A549 (cell line): ENCODE data around the gene NTRK2. TPM values are rescaled to one million over a fixed set of nuclear protein-coding genes. Genes with fewer than 3 reads are reported as not detected.

ENCODE experiments used
- ATAC-seq, 2 experiments: fragments of 200-7000 bp in 1 of 2; fragments of >200 bp in 1 of 2; cut with Nextera tagmentation in 1 of 2; cut with Tn5 transposase in 1 of 2; 3 replicates each; pipeline versions ENCODE4 v1.8.0 to v1.9.1; 2018 to 2020; ENCODE audit warnings: mild to moderate bottlenecking in 1 of 2, moderate library complexity in 1 of 2
- CTCF ChIA-PET: fragments of 300-600 bp; sonication (Branson Sonifier 250); formaldehyde crosslinking; extraction: SDS; loops from one replicate; lab custom pipeline; 2021; ENCODE audit warnings: antibody characterized with exemption, inconsistent platforms; lab: Yijun Ruan, JAX
- POLR2A ChIA-PET: fragments of 350-600 bp; formaldehyde crosslinking; extraction: SDS; loops from one replicate; lab custom pipeline; 2021; ENCODE audit warnings: antibody characterized with exemption, inconsistent platforms; lab: Yijun Ruan, JAX
- DNase-seq, 2 experiments: peaks; one replicate each; pipeline versions ENCODE4 v3.0.0 to v3.0.0-alpha.2; 2011 to 2016; ENCODE audit warnings: low read depth in 1 of 2, low spot score in 1 of 2
- FAIRE-seq: peaks from 2 replicates; lab custom pipeline; 2011; peaks lifted over from hg19 to GRCh38; lab: Jason Lieb, UNC
- H3K27ac ChIP-seq, 2 experiments: fragments of >200 bp; sonication (Bioruptor Twin); formaldehyde crosslinking; 3 replicates each; pipeline ENCODE4 v1.5.1; 2016 to 2017
- H3K4me1 ChIP-seq: fragments of >200 bp; sonication (Bioruptor Twin); formaldehyde crosslinking; 3 replicates; pipeline ENCODE4 v1.6.1; 2016
- H3K4me2 ChIP-seq: fragments of >200 bp; sonication (Bioruptor Twin); formaldehyde crosslinking; 3 replicates; pipeline ENCODE4 v1.6.1; 2016
- H3K4me3 ChIP-seq: fragments of >200 bp; sonication (Bioruptor Twin); formaldehyde crosslinking; 3 replicates; pipeline ENCODE4 v1.5.1; 2016
- H3K9me3 ChIP-seq: fragments of >200 bp; sonication (Bioruptor Twin); formaldehyde crosslinking; 3 replicates; pipeline ENCODE4 v1.6.1; 2016
- ATOH8 ChIP-seq: fragments of 250-450 bp; sonication (Bioruptor Pico); IDR thresholded peaks from 2 replicates; pipeline ENCODE4 v1.5.0; 2020; ENCODE audit warnings: low read depth, mild to moderate bottlenecking, moderate library complexity
- BCL3 ChIP-seq: fragments of >200 bp; sonication (Bioruptor Twin); formaldehyde crosslinking; IDR thresholded peaks from 3 replicates; pipeline ENCODE4 v1.6.1; 2016
- BHLHE40 ChIP-seq: IDR thresholded peaks from 2 replicates; pipeline ENCODE4 v1.6.1; 2012; ENCODE audit warnings: low read depth, low read length, inconsistent platforms
- CEBPB ChIP-seq, 2 experiments: fragments of >200 bp in 1 of 2; sonication (Bioruptor Twin) in 1 of 2; formaldehyde crosslinking in 1 of 2; IDR thresholded peaks; 2 replicates each; pipeline ENCODE4 v1.6.1; 2012 to 2016
- CHD2 ChIP-seq: fragments of 150-350 bp; IDR thresholded peaks from 2 replicates; pipeline ENCODE4 v1.6.1; 2014; ENCODE audit warnings: low read length; ENCODE audit not compliant: partially characterized antibody
- CHD4 ChIP-seq: fragments of 200-600 bp; sonication (generic); IDR thresholded peaks from 2 replicates; pipeline ENCODE4 v1.6.1; 2016; ENCODE audit warnings: antibody characterized with exemption, mild to moderate bottlenecking, borderline replicate concordance
- CTCF ChIP-seq: fragments of >200 bp; sonication (Bioruptor Twin); formaldehyde crosslinking; IDR thresholded peaks from 3 replicates; pipeline ENCODE4 v1.5.1; 2016
- EHMT2 ChIP-seq: fragments of 200-600 bp; sonication (generic); IDR thresholded peaks from 2 replicates; pipeline ENCODE4 v1.6.1; 2016; ENCODE audit warnings: antibody characterized with exemption, low read depth, mild to moderate bottlenecking, moderate library complexity
- GATA3 ChIP-seq: IDR thresholded peaks from 2 replicates; pipeline ENCODE4 v1.6.1; 2012; ENCODE audit warnings: borderline replicate concordance
- HDAC2 ChIP-seq: fragments of 200-600 bp; sonication (generic); IDR thresholded peaks from 2 replicates; pipeline ENCODE4 v1.6.1; 2016
- HES2 ChIP-seq: fragments of >200 bp; sonication (Bioruptor Twin); formaldehyde crosslinking; IDR thresholded peaks from 2 replicates; pipeline ENCODE4 v1.6.1; 2016
- HEYL ChIP-seq: fragments of 250-450 bp; sonication (Bioruptor Pico); IDR thresholded peaks from 2 replicates; pipeline ENCODE4 v1.8.0; 2021; ENCODE audit warnings: mild to moderate bottlenecking, moderate library complexity
- HOXA7 ChIP-seq: fragments of 250-450 bp; sonication (Bioruptor Pico); IDR thresholded peaks from 2 replicates; pipeline ENCODE4 v1.5.0; 2020; ENCODE audit warnings: mild to moderate bottlenecking, moderate library complexity
- HOXB13 ChIP-seq: fragments of 250-450 bp; sonication (Bioruptor Pico); IDR thresholded peaks from 2 replicates; pipeline ENCODE4 v1.5.0; 2020; ENCODE audit warnings: low read depth, mild to moderate bottlenecking, moderate library complexity
- JUN ChIP-seq, 2 experiments: fragments of >200 bp; sonication (Bioruptor Twin); formaldehyde crosslinking; IDR thresholded peaks; 2 replicates in 1 of 2; 3 replicates in 1 of 2; pipeline ENCODE4 v1.6.1; 2016 to 2017
- KDM5A ChIP-seq: fragments of 200-600 bp; sonication (generic); IDR thresholded peaks from 2 replicates; pipeline ENCODE4 v1.6.1; 2016; ENCODE audit warnings: antibody characterized with exemption, mild to moderate bottlenecking
- MAX ChIP-seq: IDR thresholded peaks from 2 replicates; pipeline ENCODE4 v1.6.1; 2012
- MAZ ChIP-seq: fragments of 150-350 bp; IDR thresholded peaks from 2 replicates; pipeline ENCODE4 v1.6.1; 2014; ENCODE audit warnings: antibody characterized with exemption, low read depth, low read length, borderline replicate concordance
- MYC ChIP-seq: IDR thresholded peaks from 2 replicates; pipeline ENCODE4 v1.6.1; 2012; ENCODE audit warnings: mild to moderate bottlenecking, inconsistent platforms, low read length, improper control_type of control experiment, borderline replicate concordance
- NFE2L2 ChIP-seq: fragments of 150-350 bp; conservative IDR thresholded peaks from 2 replicates; pipeline ENCODE4 v1.6.1; 2014; ENCODE audit warnings: low read length
- NR3C1 ChIP-seq: fragments of >200 bp; sonication (Bioruptor Twin); formaldehyde crosslinking; IDR thresholded peaks from 3 replicates; pipeline ENCODE4 v1.6.1; 2017
- PHF8 ChIP-seq: fragments of 200-600 bp; sonication (generic); IDR thresholded peaks from 2 replicates; pipeline ENCODE4 v1.6.1; 2016; ENCODE audit warnings: low read depth, mild to moderate bottlenecking, antibody characterized with exemption, moderate library complexity, borderline replicate concordance
- POLR2A ChIP-seq: IDR thresholded peaks from 2 replicates; pipeline ENCODE4 v1.6.1; 2012; ENCODE audit warnings: mild to moderate bottlenecking, low read length
- RAD21 ChIP-seq, 2 experiments: fragments of >200 bp in 1 of 2; sonication (Bioruptor Twin) in 1 of 2; formaldehyde crosslinking in 1 of 2; IDR thresholded peaks in 1 of 2; conservative IDR thresholded peaks in 1 of 2; 2 replicates in 1 of 2; 3 replicates in 1 of 2; pipeline ENCODE4 v1.6.1; 2012 to 2018; ENCODE audit warnings: inconsistent platforms in 1 of 2
- RARB ChIP-seq: fragments of 250-450 bp; sonication (Bioruptor Pico); IDR thresholded peaks from 2 replicates; pipeline ENCODE4 v1.8.0; 2021; ENCODE audit warnings: mild to moderate bottlenecking, moderate library complexity
- RCOR1 ChIP-seq: fragments of 150-350 bp; IDR thresholded peaks from 2 replicates; pipeline ENCODE4 v1.6.1; 2014; ENCODE audit warnings: antibody characterized with exemption, low read length, low read depth
- RFX5 ChIP-seq: fragments of 450-650 bp; IDR thresholded peaks from 2 replicates; pipeline ENCODE4 v1.7.1; 2014; ENCODE audit warnings: antibody characterized with exemption, mild to moderate bottlenecking, moderate library complexity
- SREBF2 ChIP-seq: fragments of 450-650 bp; IDR thresholded peaks from 2 replicates; pipeline ENCODE4 v1.6.1; 2014; ENCODE audit warnings: mild to moderate bottlenecking, moderate library complexity
- TFCP2L1 ChIP-seq: fragments of 250-450 bp; sonication (Bioruptor Pico); IDR thresholded peaks from 2 replicates; pipeline ENCODE4 v1.5.0; 2021; ENCODE audit warnings: mild to moderate bottlenecking
- ZC3H11A ChIP-seq: fragments of 450-650 bp; IDR thresholded peaks from 2 replicates; pipeline ENCODE4 v1.6.1; 2014; ENCODE audit warnings: antibody characterized with exemption, mild to moderate bottlenecking
- ZSCAN20 ChIP-seq: fragments of 250-450 bp; sonication (Bioruptor Pico); IDR thresholded peaks from 2 replicates; pipeline ENCODE4 v1.8.0; 2022; ENCODE audit warnings: mild to moderate bottlenecking, moderate library complexity
- WGBS: methylation state at CpG from one replicate; pipeline ENCODE4 v1.1.6; 2017; ENCODE audit errors: missing lambda C conversion rate; 5-methylcytosine and 5-hydroxymethylcytosine counted together
- polyA plus RNA-seq, 4 experiments: library from polyadenylated mRNA; depleted of rRNA in 3 of 4; stranded (reverse); fragments of >200 nt; fragmentation: RNase III in 1 of 4; extraction: RNeasy Plus Mini Kit Qiagen cat#74134 plus additional on column Dnase treatment in 1 of 4; gene quantifications; 2 replicates in 3 of 4; 3 replicates in 1 of 4; pipeline ENCODE4 v1.2.3, GENCODE V29; 2011 to 2017

NTRK2 gene
- polyA plus RNA-seq, 2 of the 4 experiments (the other 2 are of a cell fraction): 0.03 TPM

- FAIRE-seq (no peak), ATAC-seq (no peak), DNase-seq (no peak)
- ChIA-PET CTCF (no interaction called here), POLR2A (no interaction called here)
- 49% methylated on average over 2 of the region's 2 CpGs for WGBS
- Histone ChIP-seq H3K4me3 (no peak overlapping the region), H3K4me2 (no peak overlapping the region), H3K4me1 (no peaks in the 10 kb centered on the region), H3K9me3 (no peaks in the 10 kb centered on the region), H3K27ac (no peak overlapping the region)
- TF ChIP-seq EHMT2 (no peak), ZSCAN20 (CRISPR knock-in tag) (no peak), JUN (IDR thresholded peaks at IDR 0.05) (no peak), HES2 (no peak), SREBF2 (no peak), HEYL (CRISPR knock-in tag) (no peak), KDM5A (no peak), CTCF (no peak), NFE2L2 (no peak), MAZ (no peak), RARB (CRISPR knock-in tag) (no peak), HDAC2 (no peak), RAD21 (conservative IDR thresholded peaks at IDR 0.05 in 1 of 2, IDR thresholded peaks at IDR 0.05 in 1 of 2) (no peak), MYC (no peak), RFX5 (no peak), CHD4 (no peak), HOXB13 (CRISPR knock-in tag) (no peak), ATOH8 (CRISPR knock-in tag) (no peak), TFCP2L1 (CRISPR knock-in tag) (no peak)
Measured at GRCh38 chr9:84869091-84869490, 199.6 kb downstream of the NTRK2 start.

GRCh38 chr9:84871983-84872382, 202.5 kb downstream of the NTRK2 start:
- POLR2A ChIA-PET: no interaction called here
- TF ChIP-seq POLR2A (no peak), CHD2 (no peak), RCOR1 (no peak), JUN (IDR thresholded peaks at IDR 0.05) (no peak), CEBPB (IDR thresholded peaks at IDR 0.05) (no peak), GATA3 (no peak), HOXA7 (no peak), BHLHE40 (no peak), MAX (no peak), HOXB13 (CRISPR knock-in tag) (no peak), PHF8 (no peak), BCL3 (no peak), HEYL (CRISPR knock-in tag) (no peak), ZC3H11A (no peak), MAZ (no peak), NR3C1 (no peak)
- TF ChIP-seq, all 56 proteins: peak for 0
- Histone ChIP-seq H3K4me3 (no peak overlapping the region), H3K27ac (no peak overlapping the region), H3K4me2 (no peak overlapping the region), H3K4me1 (no peaks in the 10 kb centered on the region), H3K9me3 (no peaks in the 10 kb centered on the region)
- FAIRE-seq (no peak), ATAC-seq (no peak), DNase-seq (no peak)
- CTCF ChIA-PET: interaction anchor here (0.6 kb wide), 1 partner anchor 177 kb away, joined by 5 read pairs; no protein-coding TSS in a partner anchor
- 54% methylated on average over 4 of the region's 4 CpGs for WGBS
